Lower leg skin (tissue), 4 donors: ENCODE measurements around the gene DNAJC16. TPM values are rescaled to one million over a fixed set of nuclear protein-coding genes. Genes with fewer than 3 reads are reported as not detected.
A peak's percentile ranks its signal among the peaks of the same experiment; 100 is the strongest.

Source experiments
- DNase-seq, 2 donors: peaks; one replicate each; pipeline ENCODE4 v3.0.0-alpha.2; 2019; ENCODE audit warnings: low spot score in 2 of 2
- H3K4me3 ChIP-seq: fragments of 200-600 bp; sonication (generic); 2 replicates; pipeline ENCODE4 v1.5.1; 2017; ENCODE audit warnings: mild to moderate bottlenecking, low read depth; ENCODE audit not compliant: poor library complexity, severe bottlenecking
- POLR2A ChIP-seq, 2 donors: fragments of 450-650 bp; IDR thresholded peaks; one replicate each; pipeline ENCODE4 v1.6.1; 2016 to 2017; ENCODE audit warnings: antibody characterized with exemption in 2 of 2, mild to moderate bottlenecking in 1 of 2, moderate library complexity in 1 of 2
- WGBS, 2 donors: methylation state at CpG; one replicate each; pipeline ENCODE4 v1.1.5; 2018; 5-methylcytosine and 5-hydroxymethylcytosine counted together
- intact Hi-C: fragments of 100-400 bp; cut with DNase I; formaldehyde crosslinking; loops from one replicate; pipeline ENCODE4 v1.15.0; 2023; ENCODE audit warnings: low total_unique reads
- total RNA-seq, 4 donors: library from RNA; depleted of rRNA; stranded (reverse); fragments of >200 nt; gene quantifications; one replicate each; pipeline ENCODE4 v1.1.0, GENCODE V29; 2016
- TF ChIP-seq, protein P1 (sequence below), 3 donors: fragments of 450-650 bp; IDR thresholded peaks; one replicate each; pipeline ENCODE4 v1.5.1; 2016; ENCODE audit warnings: antibody characterized with exemption in 3 of 3, mild to moderate bottlenecking in 3 of 3, moderate library complexity in 2 of 3

The DNAJC16 gene
- total RNA-seq, 4 donors from 2014 or later: 14.3 to 20.0 (median 19.7) TPM

DNA sequence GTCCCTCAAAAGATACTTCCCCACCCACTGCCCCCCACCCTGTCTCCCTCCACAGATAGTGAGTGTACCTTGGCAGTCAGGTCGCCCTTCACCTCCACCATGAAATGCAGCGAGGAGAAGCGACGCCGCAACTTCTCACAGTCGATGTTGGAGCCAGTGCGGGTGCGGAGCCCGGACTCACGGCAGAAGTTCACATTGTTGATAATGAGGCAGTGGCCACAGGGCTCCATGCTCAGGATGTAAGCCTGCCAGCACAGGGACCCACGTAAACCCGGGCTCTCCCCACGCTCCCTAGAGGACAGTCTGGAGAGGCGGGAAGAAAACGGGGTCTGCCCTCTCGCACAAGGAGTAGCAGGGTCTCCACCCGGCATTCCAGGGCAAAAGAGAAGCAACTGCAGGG lies 19.8 kb upstream of the DNAJC16 start:
- intact Hi-C loops: no loop called here
- H3K4me3 ChIP-seq: no peak overlapping the region
- TF ChIP-seq, protein P1, sequence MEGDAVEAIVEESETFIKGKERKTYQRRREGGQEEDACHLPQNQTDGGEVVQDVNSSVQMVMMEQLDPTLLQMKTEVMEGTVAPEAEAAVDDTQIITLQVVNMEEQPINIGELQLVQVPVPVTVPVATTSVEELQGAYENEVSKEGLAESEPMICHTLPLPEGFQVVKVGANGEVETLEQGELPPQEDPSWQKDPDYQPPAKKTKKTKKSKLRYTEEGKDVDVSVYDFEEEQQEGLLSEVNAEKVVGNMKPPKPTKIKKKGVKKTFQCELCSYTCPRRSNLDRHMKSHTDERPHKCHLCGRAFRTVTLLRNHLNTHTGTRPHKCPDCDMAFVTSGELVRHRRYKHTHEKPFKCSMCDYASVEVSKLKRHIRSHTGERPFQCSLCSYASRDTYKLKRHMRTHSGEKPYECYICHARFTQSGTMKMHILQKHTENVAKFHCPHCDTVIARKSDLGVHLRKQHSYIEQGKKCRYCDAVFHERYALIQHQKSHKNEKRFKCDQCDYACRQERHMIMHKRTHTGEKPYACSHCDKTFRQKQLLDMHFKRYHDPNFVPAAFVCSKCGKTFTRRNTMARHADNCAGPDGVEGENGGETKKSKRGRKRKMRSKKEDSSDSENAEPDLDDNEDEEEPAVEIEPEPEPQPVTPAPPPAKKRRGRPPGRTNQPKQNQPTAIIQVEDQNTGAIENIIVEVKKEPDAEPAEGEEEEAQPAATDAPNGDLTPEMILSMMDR (IDR thresholded peaks at IDR 0.05): no peak
- no peak for TF ChIP-seq POLR2A (IDR thresholded peaks at IDR 0.05)
- no peak for DNase-seq
- WGBS, 2 donors: 94 to 96% methylated on average over 17 of the region's 17 CpGs

DNA sequence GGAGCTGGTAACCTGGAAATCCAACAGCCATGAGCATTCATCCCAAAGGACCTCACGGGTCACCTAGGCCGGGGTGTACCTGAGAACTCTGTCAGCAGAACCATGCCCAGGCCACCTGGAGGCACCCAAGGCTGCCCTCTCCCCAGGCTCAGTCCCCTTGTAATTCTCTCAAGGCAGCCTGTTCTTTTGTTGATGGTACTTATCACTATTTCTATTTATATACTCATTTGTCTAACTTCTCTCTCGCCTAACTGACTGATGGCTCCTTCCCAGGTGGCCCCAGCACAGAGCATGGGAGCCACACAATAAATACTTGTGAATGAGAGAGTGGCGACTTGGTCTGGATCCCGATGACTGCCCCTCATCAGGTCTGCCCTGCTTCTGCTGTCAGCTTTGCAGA lies 19.4 kb upstream of the DNAJC16 start:
- TF ChIP-seq, protein P1 (IDR thresholded peaks at IDR 0.05): no peak
- no peak for TF ChIP-seq POLR2A (IDR thresholded peaks at IDR 0.05)
- peak in 1 of 2 donors; percentile 49 for DNase-seq
- WGBS, 2 donors: 93 to 94% methylated on average over 5 of the region's 5 CpGs
- no peak overlapping the region for H3K4me3 ChIP-seq
- intact Hi-C loops: no loop called here

DNA sequence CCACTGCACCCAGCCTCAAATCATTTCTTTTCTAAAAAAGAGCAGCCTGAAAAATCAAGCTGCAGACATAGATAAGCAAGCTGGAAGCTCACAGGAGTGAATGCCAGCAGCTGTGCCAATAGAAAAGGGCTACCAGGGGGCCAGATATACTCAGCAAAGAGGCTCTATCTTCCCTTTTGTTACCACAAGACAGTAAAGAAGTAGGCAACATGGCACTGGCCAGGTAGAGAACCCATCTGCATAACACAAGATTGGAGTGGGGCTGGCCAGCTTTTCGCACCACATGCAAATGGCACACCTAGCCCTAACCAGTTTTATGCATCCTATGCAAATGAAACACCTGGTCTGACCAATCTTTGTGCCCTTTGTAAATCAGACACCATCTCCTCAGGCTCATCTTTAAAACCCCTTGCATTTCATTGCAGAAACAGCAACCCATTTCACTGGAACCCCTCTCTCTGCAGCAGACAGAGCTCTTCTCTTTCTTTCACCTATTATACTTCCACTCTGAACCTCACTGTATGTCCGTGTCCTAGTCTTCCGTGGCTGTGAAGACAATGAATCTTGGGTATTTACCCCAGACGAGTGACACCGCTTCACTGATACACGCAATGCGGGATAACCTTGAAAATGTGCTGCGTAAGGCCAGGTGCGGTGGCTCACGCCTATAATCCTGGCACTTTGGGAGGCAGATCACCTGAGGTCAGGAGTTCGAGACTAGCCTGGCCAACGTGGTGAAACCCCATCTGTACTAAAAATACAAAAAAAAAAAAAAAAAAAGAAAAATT lies 17.8 kb upstream of the DNAJC16 start:
- TF ChIP-seq, protein P1 (IDR thresholded peaks at IDR 0.05): no peak
- TF ChIP-seq POLR2A (IDR thresholded peaks at IDR 0.05): no peak
- intact Hi-C loops: no loop called here
- DNase-seq: peak in 1 of 2 donors; percentile 54
- H3K4me3 ChIP-seq: no peak overlapping the region
- 89 to 92% methylated on average over 12 of the region's 12 CpGs for WGBS, 2 donors

DNA sequence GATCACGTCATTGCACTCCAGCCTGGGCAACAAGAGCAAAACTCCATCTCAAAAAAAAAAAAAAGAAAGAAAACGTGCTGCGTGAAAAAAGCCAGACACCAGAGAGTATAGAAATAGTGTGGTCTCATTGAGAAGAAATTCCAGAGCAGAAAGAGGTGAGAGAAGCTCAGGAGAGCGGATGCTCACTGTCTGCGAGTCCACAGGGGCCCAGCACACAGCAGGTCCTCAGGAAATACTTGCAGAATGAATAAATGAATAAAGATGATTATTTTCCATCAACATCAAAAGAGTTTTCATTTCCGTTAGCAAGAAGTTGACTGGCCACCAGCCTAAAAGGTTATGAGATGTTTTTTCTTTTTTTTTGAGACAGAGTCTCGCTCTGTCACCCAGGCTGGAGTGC lies 17.1 kb upstream of the DNAJC16 start:
- 79 to 90% methylated on average over 7 of the region's 7 CpGs for WGBS, 2 donors
- H3K4me3 ChIP-seq: no peak overlapping the region
- DNase-seq: peak in 1 of 2 donors; percentile 20
- intact Hi-C loops: no loop called here
- no peak for TF ChIP-seq POLR2A (IDR thresholded peaks at IDR 0.05)
- TF ChIP-seq, protein P1 (IDR thresholded peaks at IDR 0.05): no peak

GRCh38 chr1:15510611-15511405 lies 15.8 kb upstream of the DNAJC16 start:
- TF ChIP-seq, protein P1 (IDR thresholded peaks at IDR 0.05): no peak
- peak in 1 of 2 donors; percentile 78 for DNase-seq
- 89 to 92% methylated on average over 8 of the region's 8 CpGs for WGBS, 2 donors

More at GRCh38 chr1:15510611-15511405, 15.8 kb upstream of the DNAJC16 start:
- no peak overlapping the region for H3K4me3 ChIP-seq
- intact Hi-C loops: no loop called here
